GM18499 (cell line): ENCODE results near the gene PDCD7.
"Not testable (repeated sequence)": the region's sequence is repeated elsewhere in the genome, so short reads cannot be mapped to it uniquely, and the experiment has no call there.

Experiments used
- ATAC-seq: cut with Tn5 transposase; IDR thresholded peaks from one replicate; pipeline ENCODE4 v1.9.1; 2021; ENCODE audit warnings: moderate number of reproducible peaks; ENCODE audit not compliant: insufficient read depth, unreplicated experiment

The PDCD7 gene, protein sequence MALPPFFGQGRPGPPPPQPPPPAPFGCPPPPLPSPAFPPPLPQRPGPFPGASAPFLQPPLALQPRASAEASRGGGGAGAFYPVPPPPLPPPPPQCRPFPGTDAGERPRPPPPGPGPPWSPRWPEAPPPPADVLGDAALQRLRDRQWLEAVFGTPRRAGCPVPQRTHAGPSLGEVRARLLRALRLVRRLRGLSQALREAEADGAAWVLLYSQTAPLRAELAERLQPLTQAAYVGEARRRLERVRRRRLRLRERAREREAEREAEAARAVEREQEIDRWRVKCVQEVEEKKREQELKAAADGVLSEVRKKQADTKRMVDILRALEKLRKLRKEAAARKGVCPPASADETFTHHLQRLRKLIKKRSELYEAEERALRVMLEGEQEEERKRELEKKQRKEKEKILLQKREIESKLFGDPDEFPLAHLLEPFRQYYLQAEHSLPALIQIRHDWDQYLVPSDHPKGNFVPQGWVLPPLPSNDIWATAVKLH

DNA sequence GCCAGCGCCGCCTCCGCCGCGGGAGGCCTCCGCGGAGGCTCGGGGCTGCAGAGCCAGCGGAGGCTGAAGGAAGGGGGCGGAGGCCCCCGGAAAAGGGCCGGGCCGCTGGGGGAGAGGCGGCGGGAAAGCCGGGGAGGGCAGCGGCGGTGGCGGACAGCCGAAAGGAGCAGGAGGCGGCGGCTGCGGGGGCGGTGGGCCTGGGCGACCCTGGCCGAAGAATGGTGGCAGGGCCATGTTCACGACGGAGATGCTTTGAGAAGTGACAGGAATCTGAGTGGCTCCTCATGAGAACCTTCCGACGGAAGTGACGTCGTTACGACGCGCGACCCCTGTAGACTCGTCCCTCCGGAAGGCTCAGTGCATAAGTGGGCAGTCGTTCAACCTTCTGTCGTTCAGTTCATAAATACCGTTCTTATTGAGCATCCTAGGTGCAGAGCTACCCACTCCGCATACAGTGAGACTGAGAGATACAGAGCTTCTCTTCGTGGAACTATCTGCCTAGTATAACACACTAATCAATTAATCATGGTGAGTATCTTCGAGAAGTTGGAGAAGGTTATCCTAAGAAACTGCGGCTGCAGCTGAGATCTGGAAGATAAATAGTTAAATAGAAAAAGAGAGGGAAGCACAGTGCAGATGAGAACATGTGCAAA is at the start of gene PDCD7:
Gene PDCD7, minus strand, starts transcription at position 261 of the 653 bp plus-strand sequence. Its CDS starts 27 bp downstream, at position 234.
- peak; percentile 89 for ATAC-seq

DNA sequence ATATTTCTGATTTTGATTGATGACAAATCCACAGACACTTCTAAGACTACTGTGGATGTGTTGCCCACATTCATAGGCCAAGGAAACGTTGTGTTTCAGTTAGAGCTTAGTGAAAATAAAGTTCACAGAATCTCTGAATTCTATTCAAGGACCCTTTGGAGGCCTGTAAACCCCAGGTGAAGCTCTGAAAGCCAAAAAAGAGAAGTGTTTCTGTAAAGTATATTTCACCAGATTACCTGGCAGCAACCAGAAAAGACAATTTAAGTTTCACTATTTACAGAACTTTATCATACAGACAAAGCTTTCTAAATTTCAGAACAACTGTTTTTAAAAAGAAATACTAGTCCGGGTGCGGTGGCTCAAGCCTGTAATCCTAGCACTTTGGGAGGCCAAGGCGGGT is 48.9 kb upstream of the PDCD7 start:
- no peak for ATAC-seq

DNA sequence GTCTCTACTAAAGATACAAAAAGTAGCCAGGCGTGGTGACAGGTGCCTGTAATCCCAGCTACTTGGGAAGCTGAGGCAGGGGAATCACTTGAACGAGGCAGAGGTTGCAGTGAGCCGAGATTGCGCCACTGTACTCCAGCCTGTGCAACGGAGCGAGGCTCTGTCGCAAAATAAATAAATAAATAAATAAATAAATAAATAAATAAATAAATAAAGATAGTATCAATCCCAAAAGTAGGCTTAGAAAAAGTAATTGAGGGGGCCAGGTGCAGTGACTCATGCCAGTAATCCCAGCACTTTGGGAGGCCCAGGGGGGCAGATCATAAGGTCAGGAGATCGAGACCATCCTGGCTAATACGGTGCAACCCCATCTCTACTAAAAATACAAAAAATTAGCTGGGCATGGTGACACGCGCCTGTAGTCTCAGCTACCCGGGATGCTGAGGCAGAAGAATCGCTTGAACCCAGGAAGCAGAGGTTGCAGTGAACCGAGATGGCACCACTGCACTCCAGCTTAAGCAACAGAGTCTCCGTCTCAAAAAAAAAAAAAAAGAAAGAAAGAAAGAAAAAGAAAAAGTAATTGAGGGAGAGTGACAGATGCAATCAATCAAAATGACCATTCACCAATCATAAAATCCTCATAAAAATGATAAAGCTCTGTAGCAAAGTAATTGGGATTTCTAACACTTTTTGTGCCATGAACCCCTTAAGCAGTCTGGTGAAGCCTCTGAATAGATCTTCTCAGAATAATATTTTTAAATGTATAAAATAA is 48.2 kb upstream of the PDCD7 start:
- not testable (repeated sequence) for ATAC-seq

DNA sequence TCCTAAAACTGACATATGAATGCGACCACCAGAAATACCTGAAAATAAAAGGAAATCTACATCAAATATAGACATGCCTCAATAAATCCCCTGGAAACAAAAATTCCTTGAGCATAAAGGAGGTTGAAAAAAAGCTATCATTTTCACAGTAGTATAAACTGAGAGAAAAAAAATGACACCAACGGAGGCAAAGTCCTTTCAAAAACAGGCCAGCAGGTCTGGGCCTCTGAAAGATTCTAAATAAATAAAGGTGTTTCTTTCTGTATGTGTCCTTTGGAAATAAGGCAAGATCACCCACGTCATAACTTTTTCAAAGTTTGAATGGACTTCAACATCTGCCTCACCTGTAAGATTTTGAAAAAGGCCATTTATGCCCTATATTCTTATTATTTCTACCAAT is 46.6 kb upstream of the PDCD7 start:
- no peak for ATAC-seq

DNA sequence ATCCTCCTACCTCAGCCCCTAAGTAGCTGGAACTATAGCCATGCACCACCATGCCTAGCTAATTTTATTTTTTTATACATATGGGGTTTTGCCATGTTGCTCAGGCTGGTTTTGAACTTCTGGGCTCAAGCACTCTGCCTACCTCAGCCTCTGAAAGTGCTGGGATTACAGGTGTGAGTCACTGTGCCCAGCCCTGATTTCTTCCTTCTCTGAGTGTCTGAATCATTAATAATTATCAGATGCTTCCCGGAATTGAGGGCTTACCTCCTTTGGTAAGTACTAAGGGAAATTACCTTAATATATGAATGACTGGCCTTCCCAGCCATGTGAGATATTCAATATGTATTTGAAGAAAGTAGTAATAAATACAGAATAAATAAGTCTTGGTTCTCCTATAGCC is 44.3 kb upstream of the PDCD7 start:
- ATAC-seq = no peak

DNA sequence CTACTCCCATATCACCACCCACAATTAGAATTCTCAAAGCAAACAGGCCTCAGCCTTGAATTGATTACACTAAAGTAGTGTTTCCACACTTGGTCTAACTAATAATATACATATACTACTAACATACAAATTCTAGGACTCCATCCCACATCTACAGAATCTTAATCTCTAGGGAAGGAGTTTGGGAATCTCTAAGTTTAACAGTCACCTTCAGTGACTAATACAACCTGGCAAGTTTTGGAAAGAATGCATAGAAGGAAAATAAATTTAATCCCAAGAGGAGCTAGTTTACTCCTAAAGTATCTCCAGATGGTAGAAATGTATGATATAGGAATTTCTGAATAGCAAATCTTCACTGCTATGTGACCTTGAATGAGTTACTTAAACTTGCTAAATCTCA is 42.4 kb upstream of the PDCD7 start:
- no peak for ATAC-seq

DNA sequence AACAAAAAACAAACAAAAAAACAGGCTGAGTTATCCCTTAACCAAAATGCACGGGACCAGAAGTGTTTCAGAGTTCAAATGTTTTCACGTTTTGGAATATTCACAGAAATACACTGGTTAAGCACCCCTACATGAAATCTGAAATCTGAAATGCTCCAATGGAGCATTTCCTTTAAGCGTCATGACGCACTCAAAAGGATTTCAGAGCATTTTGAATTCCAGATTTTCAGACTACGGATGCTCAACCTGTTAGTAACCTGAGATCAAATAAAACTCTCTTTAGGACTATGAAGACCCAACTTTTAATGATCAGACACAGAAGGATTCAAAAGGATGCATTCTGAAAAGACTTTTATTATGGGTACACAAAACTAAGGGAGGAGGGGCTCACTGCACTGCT is 41.9 kb upstream of the PDCD7 start:
- no peak for ATAC-seq

DNA sequence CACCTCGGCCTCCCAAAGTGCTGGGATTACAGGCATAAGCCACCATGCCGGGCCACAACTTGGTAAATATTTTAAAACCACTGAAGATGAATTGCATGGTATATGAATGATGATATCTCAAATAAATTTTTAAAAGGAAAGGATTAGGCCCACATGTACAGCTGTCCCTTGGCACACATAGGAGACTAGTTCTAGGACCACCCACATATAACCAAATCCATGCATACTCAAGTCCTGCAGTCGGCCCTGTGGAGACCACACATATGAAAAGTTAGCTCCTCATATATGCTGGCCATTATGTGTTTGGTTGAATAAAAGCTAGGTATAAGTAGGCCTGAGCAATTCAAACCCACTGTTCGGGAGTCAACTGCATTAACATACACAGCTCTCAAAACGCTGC is 40.9 kb upstream of the PDCD7 start:
- no peak for ATAC-seq

DNA sequence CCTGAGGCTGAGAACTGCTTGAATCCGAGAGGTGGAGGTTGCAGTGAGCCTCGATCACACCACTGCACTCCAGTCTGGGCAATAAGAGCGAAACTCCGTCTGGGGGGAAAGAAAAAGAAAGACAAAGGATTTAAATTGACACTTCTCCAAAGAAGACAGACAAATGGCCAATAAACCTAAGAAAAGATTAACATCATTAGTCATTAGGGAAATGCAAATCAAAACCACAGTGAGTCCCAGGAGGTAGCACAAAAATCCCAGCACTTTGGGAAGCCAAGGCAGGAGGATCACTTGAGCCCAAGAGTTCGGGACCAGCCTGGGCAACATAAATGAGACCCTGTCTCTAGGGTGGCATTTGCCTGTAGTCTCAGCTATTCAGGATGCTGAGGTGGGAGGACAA is 38.9 kb upstream of the PDCD7 start:
- no peak for ATAC-seq

DNA sequence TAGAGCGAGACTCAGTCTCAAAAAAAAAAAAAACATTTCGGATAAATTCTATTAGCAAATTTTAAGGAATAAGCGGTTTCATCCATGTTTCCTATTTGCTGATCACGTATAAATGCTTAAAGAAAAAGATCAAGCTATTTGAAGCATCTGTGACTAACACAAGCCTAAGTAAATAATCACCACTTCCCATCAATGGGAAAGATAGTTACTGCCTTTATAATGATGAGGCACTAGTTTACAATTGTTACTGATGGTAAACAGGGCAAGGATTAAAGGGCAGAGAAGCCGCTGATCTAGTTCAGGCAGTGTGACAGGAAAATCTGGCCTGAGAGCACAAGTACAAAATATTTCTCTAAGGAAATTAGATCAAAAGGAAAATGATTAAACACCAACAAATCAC is 37.8 kb upstream of the PDCD7 start:
- no peak for ATAC-seq

DNA sequence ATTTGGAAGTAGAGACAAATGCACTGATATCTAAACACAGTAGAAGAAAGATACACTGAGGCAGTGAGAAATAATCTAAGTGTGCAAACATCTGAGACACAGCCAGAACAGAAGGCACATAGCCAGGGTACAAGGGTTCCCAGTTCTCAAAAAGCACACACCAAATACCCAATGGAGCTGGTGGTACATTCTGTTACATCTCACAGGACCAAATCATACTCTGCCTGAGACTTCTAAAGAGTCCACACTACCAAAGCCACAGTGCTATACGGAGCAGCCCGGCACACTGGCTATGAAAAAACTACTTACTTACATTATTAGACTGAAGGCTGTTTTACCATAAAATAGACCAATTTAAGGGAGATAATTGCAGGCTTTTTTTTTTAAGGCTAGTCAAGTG is 32.3 kb upstream of the PDCD7 start:
- ATAC-seq = no peak

DNA sequence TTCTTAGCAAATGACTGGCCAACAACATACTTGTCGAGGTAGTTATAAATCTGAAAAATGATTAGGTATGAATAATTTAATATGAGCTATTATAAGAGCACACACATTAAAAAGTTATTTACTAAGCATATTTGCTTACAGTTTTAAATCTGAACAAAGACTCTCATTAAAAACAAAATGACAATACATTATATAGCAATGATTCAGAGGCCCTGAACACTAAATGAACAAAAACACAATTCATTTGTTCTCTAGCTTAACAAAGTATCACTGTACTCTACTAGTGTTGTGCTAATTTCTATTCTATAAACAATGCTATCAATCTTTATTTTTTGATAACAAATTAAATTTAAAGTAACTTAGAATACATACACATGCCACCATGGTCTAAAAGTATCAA is 30.5 kb upstream of the PDCD7 start:
- ATAC-seq = no peak

DNA sequence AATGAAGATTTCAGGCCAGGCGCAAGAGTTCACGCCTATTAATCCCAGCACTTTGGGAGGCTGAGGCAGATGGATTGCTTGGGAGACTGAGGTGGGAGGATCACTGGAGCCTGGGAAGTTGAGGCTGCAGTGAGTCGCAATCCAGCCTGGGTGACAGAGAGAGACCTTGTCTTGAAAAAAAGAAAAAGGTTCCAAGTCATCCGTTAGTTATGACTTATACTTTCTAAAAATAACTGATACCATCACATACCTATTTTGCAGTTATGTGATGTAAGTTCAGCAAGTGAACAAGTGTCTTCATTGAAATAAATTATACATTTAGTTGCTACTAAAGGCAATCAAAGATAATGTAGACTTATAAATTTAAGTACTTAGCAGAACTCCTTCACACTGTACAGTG is 29.4 kb upstream of the PDCD7 start:
- ATAC-seq = no peak

DNA sequence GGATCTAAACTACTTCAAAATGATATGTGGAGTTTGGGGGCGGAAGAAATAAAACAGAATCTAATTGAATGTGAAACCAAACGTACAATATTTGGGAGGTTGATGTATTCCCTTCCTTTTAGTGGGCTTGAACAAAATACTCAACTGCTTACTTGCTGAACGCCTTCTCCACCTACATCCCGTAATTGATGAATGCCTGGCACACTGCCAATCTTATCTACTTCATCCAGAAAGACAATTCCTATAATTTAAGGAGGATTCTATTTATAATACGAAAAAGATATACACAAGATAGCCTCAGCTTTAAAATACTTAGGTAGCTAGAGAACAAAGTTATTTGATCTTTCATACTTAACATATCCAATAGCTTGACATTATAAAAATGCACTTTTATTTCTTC is 23.1 kb upstream of the PDCD7 start:
- no peak for ATAC-seq

DNA sequence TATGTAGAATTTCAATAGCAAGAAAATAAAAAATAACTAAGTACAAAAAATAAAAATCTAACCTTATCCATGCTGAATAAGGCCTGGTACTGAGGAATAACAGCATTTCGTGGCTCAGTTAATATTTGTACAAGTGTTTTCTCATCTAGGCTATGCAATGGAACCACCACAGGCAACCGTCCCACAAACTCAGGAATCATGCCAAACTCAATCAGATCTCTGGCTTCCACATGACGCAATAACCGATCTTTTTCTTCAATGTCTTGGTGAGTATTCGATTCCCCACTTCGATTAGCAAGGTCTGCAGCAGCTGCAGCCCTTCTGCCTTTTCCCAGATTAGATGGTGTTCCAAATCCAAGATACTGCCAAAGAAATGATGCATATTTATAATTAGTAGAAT is 21.1 kb upstream of the PDCD7 start:
- no peak for ATAC-seq

DNA sequence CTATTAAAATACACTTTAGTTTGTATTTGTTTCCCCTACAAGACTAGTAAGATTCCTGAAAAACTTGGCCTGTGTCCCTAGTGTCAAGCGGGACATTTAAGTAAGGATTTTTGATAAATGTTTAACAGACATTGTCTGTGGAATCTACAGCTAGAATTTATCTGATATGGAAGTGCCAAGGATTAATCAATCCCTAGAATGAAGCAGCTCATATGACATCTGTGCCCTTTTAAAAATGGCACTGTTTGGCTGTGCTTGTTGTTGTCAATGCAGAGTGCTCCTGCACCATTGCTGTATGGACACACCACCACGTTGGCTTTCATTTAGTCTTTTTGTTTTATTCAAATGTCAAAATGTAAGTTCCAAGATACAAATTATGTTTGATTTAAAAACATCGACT is 14.3 kb upstream of the PDCD7 start:
- no peak for ATAC-seq

DNA sequence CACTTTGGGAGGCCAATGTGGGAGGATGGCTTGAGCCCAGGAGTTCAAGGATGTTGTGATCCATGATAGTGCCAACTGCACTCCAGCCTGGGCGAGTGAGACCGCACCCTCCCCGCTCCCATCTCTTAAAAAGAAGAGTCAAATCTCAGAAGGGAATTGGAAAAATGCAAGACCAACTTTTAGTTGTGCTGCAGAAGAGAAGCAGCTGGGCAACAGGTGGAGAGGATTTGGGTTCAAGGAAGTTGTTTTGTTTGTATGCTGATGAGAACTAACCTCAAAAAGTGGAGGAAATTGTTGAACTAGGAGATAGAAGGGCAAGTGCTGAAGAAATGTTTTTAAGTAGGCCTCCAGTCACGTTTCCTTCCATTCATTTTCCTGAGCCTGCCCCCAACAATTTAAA is 12.8 kb upstream of the PDCD7 start:
- no peak for ATAC-seq

DNA sequence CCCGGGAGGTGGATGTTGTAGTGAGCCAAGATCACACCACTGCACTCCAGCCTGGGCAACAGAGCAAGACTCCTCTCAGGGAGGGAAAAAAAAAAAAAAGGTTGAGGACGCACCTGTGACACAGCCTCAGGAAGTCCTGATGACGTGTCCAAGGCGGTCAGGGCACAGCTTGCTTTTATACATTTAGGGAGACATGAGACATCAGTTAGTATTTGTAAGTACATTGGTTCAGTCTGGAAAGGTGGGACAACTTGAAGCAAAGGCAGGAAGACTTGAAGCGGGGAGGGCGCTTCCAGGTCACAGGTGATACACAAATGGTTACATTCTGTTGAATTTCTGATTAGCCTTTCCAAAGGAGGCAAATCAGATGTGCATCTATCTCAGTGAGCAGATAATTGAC is 5.0 kb upstream of the PDCD7 start:
- ATAC-seq = not testable (repeated sequence)

DNA sequence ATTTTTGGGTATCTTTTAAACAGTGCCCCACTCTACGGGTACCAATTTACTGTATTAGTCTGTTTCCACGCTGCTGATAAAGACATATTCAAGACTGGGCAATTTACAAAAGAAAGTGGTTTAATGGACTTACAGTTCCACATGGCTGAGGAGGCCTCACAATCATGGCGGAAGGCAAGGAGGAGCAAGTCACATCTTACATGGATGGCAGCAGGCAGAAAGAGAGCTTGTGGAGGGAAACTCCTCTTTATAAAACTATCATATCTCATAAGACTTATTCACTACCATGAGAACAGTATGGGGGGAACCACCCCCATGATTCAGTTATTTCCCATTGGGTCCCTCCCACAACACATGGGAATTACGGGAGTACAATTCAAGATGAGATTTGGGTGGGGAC is 4.3 kb upstream of the PDCD7 start:
- ATAC-seq = not testable (repeated sequence)

DNA sequence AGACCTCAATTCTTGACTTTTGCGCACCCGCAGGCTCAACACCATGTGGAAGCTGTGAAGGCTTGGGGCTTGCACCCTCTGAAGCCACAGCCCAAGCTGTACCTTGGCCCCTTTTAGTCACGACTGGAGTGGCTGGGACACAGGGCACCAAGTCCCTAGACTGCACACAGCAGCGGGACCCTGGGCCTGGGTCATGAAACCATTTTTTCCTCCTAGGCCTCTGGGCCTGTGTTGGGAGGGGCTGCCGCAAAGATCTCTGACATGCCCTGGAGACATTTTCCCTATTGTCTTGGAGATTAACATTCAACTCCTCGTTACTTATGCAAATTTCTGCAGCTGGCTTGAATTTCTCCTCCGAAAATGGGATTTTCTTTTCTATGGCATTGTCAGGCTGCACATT is 3.5 kb upstream of the PDCD7 start:
- ATAC-seq = not testable (repeated sequence)

DNA sequence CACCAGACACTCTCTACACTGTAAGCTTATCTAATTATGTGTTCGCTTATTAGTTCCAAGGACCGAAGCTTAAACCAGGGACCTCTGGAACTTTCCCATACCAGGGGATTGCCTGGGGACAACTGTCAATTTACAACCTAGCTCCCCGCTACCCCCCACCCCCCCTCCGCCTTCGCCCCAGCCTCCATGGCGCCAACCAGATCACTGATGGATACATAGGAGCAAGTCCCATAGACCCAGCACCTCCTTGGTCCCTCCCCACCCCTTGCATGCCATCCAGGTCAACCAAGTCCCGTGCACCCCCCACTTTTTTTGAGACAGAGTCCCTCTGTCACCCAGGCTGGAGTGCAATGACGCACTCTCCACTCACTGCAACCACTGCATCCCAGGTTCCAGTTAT is 930 bp upstream of the PDCD7 start:
- ATAC-seq = no peak
